ENCODE data around the gene THUMPD3.

THUMPD3 gene

GRCh38 chr3:9406856-9407626 lies 44.2 kb downstream of the THUMPD3 start:
- CTCF ChIA-PET: no interaction called here
- POLR2A ChIA-PET: interaction anchor here (1.6 to 1.7 kb wide), 2 partner anchors 10 to 44 kb away, joined by 5 to 8 read pairs; partner anchors contain the start of genes SETD5 and THUMPD3
- no peak for DNase-seq (ENCODE audit: extremely low spot score)
- TF ChIP-seq L3MBTL2 (conservative IDR thresholded peaks at IDR 0.05): no peak
- no peak for TF ChIP-seq FOXA1 (IDR thresholded peaks at IDR 0.05)
- TF ChIP-seq ZNF384 (IDR thresholded peaks at IDR 0.05): no peak
- no peak for TF ChIP-seq LEF1 (IDR thresholded peaks at IDR 0.05; ENCODE audit: borderline replicate concordance)
- TF ChIP-seq NFRKB (IDR thresholded peaks at IDR 0.05): no peak
- TF ChIP-seq FOXK2 (IDR thresholded peaks at IDR 0.05): no peak
- no peak for TF ChIP-seq ELF4 (IDR thresholded peaks at IDR 0.05)
- TF ChIP-seq, protein P1, sequence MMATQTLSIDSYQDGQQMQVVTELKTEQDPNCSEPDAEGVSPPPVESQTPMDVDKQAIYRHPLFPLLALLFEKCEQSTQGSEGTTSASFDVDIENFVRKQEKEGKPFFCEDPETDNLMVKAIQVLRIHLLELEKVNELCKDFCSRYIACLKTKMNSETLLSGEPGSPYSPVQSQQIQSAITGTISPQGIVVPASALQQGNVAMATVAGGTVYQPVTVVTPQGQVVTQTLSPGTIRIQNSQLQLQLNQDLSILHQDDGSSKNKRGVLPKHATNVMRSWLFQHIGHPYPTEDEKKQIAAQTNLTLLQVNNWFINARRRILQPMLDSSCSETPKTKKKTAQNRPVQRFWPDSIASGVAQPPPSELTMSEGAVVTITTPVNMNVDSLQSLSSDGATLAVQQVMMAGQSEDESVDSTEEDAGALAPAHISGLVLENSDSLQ (IDR thresholded peaks at IDR 0.05): no peak
- TF ChIP-seq ARNT (IDR thresholded peaks at IDR 0.05): no peak
- TF ChIP-seq SP1 (IDR thresholded peaks at IDR 0.05): no peak
- no peak for TF ChIP-seq HDGF (IDR thresholded peaks at IDR 0.05; ENCODE audit: borderline replicate concordance)

DNA sequence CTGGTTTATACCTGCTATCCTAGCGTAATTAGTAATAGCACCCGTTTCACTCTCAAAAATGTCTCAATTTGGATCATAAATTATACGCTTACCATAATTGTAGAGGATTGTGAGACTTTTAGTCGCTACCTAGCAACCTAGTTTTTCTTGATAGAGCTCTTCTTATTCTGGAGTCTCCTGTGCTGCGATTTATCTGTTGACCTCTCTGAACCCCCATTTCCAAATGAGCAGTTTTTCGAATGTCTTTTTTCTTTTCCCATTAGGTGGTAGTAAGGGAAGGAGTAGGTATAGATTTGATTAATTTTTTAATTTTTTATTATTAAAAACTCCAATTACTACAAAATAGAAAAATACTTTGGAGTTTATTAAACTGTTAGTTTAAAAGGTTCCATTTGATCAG lies 45.2 kb downstream of the THUMPD3 start:
- ChIA-PET POLR2A (interaction anchor here (1.6 to 1.7 kb wide), 2 partner anchors 11 to 45 kb away, joined by 5 to 8 read pairs; partner anchors contain the start of genes SETD5 and THUMPD3), CTCF (no interaction called here)
- no peak for DNase-seq (ENCODE audit: extremely low spot score)
- no peak for TF ChIP-seq HDGF (IDR thresholded peaks at IDR 0.05; ENCODE audit: borderline replicate concordance)

DNA sequence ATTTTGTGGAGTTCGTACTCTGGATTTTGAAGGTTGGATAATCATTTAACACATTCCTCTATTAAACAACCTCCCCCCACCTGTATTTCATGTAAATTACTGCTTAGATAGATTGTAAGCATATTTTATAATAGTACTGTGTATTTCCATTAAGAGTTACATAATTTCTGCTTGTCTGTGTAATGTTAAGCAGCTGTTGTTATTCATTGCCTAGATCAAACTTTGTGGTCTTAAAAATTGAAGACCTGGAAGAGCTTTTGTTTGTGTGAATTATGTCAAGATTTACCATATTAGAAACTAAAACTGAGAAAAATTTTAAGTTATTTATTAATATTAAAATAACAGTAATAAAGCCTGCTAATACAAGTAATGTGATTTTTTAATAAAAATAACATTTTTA lies 45.7 kb downstream of the THUMPD3 start:
- ChIA-PET POLR2A (interaction anchor here (1.6 kb wide), 1 partner anchor 46 kb away, joined by 5 read pairs; the partner anchor contains the start of gene THUMPD3), CTCF (no interaction called here)
- no peak for DNase-seq (ENCODE audit: extremely low spot score)
- TF ChIP-seq FOXM1 (IDR thresholded peaks at IDR 0.05; ENCODE audit: borderline replicate concordance) (no peak), ARNT (IDR thresholded peaks at IDR 0.05) (no peak), SUZ12 (IDR thresholded peaks at IDR 0.05) (no peak), TARDBP (IDR thresholded peaks at IDR 0.05) (no peak), CTBP1 (IDR thresholded peaks at IDR 0.05; ENCODE audit: borderline replicate concordance) (no peak), LEF1 (IDR thresholded peaks at IDR 0.05; ENCODE audit: borderline replicate concordance) (no peak), FOXK2 (IDR thresholded peaks at IDR 0.05) (no peak), ZNF384 (IDR thresholded peaks at IDR 0.05) (no peak)

DNA sequence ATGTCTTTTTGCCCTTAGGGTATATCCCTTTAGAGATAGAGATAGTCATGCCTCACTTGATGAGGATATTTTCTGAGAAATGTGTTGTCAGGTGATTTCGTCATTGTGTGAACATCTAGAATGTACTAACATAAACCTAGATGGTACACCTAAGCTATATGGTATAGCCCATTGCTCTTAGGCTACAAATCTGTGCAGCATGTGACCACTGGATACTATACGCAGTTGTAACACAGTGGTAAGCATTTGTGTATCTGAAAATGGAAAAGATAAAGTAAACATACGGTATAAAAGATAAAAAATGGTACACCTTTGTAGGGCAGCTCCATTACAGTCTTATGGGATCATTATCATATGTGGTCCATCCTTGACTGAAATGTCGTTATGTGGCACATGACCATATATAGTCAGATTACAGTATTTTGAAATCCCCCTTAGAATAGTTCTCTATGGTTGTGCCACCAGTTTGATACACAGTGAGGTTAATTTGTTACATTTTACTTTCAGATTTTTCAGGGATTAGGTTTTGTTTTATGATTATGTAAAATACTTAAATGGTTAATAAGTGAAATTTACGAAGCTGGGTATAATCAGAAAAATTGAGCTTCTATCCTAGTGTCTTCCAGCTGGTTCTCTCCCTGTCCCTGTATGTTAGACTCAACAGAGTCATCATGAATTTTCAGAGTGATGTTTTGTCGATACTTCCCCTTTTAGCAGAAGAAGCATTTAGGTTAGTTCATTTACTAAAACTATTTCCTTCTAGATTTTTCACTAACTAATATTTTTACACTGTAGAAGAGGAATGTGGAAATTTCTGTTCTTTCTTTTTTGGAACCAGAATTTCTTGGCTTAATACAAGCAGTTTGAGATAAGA lies 47.4 kb downstream of the THUMPD3 start:
- no peak for DNase-seq (ENCODE audit: extremely low spot score)
- ChIA-PET CTCF (no interaction called here), POLR2A (interaction anchor here (0.8 to 2.4 kb wide), 3 partner anchors 11 to 47 kb away, joined by 3 to 11 read pairs (median 6); partner anchors contain the start of genes SETD5 and THUMPD3)
- TF ChIP-seq ZNF384 (IDR thresholded peaks at IDR 0.05): no peak
- TF ChIP-seq ARNT (IDR thresholded peaks at IDR 0.05): no peak
- no peak for TF ChIP-seq CTBP1 (IDR thresholded peaks at IDR 0.05; ENCODE audit: borderline replicate concordance)
- TF ChIP-seq BHLHE40 (IDR thresholded peaks at IDR 0.05; ENCODE audit: borderline replicate concordance): no peak
- no peak for TF ChIP-seq SP1 (IDR thresholded peaks at IDR 0.05)
- TF ChIP-seq L3MBTL2 (conservative IDR thresholded peaks at IDR 0.05): no peak
- no peak for TF ChIP-seq HDGF (IDR thresholded peaks at IDR 0.05; ENCODE audit: borderline replicate concordance)
- TF ChIP-seq, protein P1 (IDR thresholded peaks at IDR 0.05): no peak
- no peak for TF ChIP-seq NFRKB (IDR thresholded peaks at IDR 0.05)
- TF ChIP-seq FOXK2 (IDR thresholded peaks at IDR 0.05): no peak
- no peak for TF ChIP-seq LEF1 (IDR thresholded peaks at IDR 0.05; ENCODE audit: borderline replicate concordance)
- no peak for TF ChIP-seq ELF4 (IDR thresholded peaks at IDR 0.05)
- no peak for TF ChIP-seq SUZ12 (IDR thresholded peaks at IDR 0.05)

- POLR2A ChIA-PET: interaction anchor here (1.8 to 2.4 kb wide), 2 partner anchors 15 to 48 kb away, joined by 6 to 11 read pairs; partner anchors contain the start of genes SETD5 and THUMPD3
- CTCF ChIA-PET: no interaction called here
- TF ChIP-seq CTBP1 (IDR thresholded peaks at IDR 0.05; ENCODE audit: borderline replicate concordance) (no peak), ARNT (IDR thresholded peaks at IDR 0.05) (no peak), LEF1 (IDR thresholded peaks at IDR 0.05; ENCODE audit: borderline replicate concordance) (no peak), FOXA1 (IDR thresholded peaks at IDR 0.05) (no peak), ELF4 (IDR thresholded peaks at IDR 0.05) (no peak), FOXM1 (IDR thresholded peaks at IDR 0.05; ENCODE audit: borderline replicate concordance) (no peak), ZNF384 (IDR thresholded peaks at IDR 0.05) (no peak), SP1 (IDR thresholded peaks at IDR 0.05) (no peak), L3MBTL2 (conservative IDR thresholded peaks at IDR 0.05) (no peak), TARDBP (IDR thresholded peaks at IDR 0.05) (no peak), HDGF (IDR thresholded peaks at IDR 0.05; ENCODE audit: borderline replicate concordance) (no peak), BHLHE40 (IDR thresholded peaks at IDR 0.05; ENCODE audit: borderline replicate concordance) (no peak), FOXK2 (IDR thresholded peaks at IDR 0.05) (no peak), SUZ12 (IDR thresholded peaks at IDR 0.05) (no peak), NFRKB (IDR thresholded peaks at IDR 0.05) (no peak)
- TF ChIP-seq, protein P1 (IDR thresholded peaks at IDR 0.05): no peak
- DNase-seq (ENCODE audit: extremely low spot score): no peak
Measured at GRCh38 chr3:9411302-9411701, 48.4 kb downstream of the THUMPD3 start.
